ENCODE results near the gene IRF2BP2.

The IRF2BP2 gene

DNA sequence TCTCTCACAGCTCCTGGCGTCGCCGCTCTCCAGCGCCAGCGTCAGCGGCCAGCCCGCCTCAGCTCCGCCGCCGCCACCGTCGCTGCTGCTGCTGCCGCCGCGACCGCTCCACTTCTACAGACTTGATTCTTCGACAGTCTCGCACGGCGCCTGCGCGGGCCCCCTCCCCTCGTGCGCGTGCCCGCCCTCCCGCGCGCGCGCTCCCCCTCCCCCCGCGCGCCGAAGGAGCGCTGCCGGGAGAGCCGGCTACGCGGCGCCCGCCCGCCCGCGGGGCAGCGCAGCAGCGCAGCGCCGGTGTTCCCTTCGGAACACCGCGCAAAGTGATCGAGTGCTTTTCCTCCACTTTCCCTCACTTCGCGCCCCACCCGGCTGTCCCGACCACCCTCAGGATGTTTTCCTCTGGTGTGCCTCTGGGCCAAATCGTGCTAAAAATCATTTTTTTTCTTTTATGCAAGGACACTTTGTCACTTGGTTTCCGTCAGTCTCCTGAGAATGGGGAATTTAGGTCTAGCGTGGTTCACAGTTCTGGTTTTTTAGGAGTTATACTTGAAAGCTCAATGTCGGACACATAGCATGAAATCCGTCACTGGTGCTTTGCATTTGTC, at the start of gene IRF2BP2:
TSS of gene IRF2BP2 (minus strand) at position 118 of the 605 bp plus-strand sequence. CDS start 684 bp downstream, outside the sequence.
- peak within 1 kb of the TSS; percentile 100 for H3K27ac ChIP-seq
- no peak for TF ChIP-seq ZFX (IDR thresholded peaks at IDR 0.05; ENCODE audit: borderline replicate concordance)
- TF ChIP-seq, protein P1, sequence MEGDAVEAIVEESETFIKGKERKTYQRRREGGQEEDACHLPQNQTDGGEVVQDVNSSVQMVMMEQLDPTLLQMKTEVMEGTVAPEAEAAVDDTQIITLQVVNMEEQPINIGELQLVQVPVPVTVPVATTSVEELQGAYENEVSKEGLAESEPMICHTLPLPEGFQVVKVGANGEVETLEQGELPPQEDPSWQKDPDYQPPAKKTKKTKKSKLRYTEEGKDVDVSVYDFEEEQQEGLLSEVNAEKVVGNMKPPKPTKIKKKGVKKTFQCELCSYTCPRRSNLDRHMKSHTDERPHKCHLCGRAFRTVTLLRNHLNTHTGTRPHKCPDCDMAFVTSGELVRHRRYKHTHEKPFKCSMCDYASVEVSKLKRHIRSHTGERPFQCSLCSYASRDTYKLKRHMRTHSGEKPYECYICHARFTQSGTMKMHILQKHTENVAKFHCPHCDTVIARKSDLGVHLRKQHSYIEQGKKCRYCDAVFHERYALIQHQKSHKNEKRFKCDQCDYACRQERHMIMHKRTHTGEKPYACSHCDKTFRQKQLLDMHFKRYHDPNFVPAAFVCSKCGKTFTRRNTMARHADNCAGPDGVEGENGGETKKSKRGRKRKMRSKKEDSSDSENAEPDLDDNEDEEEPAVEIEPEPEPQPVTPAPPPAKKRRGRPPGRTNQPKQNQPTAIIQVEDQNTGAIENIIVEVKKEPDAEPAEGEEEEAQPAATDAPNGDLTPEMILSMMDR (IDR thresholded peaks at IDR 0.05) = no peak

DNA sequence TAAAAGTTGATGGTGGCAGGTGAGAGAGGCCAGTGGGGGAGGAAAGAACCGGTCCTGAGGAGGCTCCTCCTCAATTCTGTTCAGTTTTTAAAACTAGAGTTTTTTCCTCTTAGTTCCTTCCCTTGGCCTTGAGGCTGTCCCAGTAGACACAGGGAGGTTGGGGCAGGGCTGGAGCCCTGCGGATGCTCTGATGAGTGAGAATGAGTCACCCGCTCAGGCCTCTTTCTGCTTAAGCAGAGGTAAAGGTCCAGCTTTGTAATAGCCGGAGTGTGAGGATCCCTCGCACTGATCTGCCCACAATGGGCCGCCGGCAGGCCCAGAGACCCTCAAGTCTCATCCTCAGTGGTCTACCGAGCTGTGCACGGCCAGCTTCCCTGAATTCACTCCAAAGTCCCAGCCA, 49.6 kb upstream of the IRF2BP2 start:
- H3K27ac ChIP-seq = no peak overlapping the region
- TF ChIP-seq, protein P1 (IDR thresholded peaks at IDR 0.05) = no peak

DNA sequence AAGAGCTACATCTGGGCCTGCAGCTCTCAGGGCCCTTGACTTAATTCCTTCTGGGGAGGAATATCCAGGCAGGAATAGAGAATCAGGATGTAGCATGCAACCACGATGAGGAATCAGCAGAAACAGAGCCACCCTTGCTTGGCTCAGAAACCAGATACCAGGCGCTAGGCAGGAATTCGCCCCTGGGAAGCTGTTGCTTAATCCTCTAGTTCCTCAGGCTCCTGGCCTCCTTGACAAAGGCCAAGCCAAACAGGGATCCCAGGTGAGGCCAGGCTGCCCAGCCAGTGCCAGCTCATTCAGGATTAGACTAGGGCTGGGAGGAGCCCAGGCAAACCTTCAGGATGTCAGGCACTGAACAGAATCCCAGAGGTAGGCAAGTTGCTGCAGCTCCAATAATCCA, 48.2 kb upstream of the IRF2BP2 start:
- H3K27ac ChIP-seq = no peak overlapping the region
- TF ChIP-seq ZFX (IDR thresholded peaks at IDR 0.05; ENCODE audit: borderline replicate concordance) = no peak
- TF ChIP-seq, protein P1 (IDR thresholded peaks at IDR 0.05) = no peak

- no peak for TF ChIP-seq ZFX (IDR thresholded peaks at IDR 0.05; ENCODE audit: borderline replicate concordance)
- TF ChIP-seq, protein P1 (IDR thresholded peaks at IDR 0.05) = no peak
- H3K27ac ChIP-seq = no peak overlapping the region
Measured at GRCh38 chr1:234656944-234657654, 47.1 kb upstream of the IRF2BP2 start.

DNA sequence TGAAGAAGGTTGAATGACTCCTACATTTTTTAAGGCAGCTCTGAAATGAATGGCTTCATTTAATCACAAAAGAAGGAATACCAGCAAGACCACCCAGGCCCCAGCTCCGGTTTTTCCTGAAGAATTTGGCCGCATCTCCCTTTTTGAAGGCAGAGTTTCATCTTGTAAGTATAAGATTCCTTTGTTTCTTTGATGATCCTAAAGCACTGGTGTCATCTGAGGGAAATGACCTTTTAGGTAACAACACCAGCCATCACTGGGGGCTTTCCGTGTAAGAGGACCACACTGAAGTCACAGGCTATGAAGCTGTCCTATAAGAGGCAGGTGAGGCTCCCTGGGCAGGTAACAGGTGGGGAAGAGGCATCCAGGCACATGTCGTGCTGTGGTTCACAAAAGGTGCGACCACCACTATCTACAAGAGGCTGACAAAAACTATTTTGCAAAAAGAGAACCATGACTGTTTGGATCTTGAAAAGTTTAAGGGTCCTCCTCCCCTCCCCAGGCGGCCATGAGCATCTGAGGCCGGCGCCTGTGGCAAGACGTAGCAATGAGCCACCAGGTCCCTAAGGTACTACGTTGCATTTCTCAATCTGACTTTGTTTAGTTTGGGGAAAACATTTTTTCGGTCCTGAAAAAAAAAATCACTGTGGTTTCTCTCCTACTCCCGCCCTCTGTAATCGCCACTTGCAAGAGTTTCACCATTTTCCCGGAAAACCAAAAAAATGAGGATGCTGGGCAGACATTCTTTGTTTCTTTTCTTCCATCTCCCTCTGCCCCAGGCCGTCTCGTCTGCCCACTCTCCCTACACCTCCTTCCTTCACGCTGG, 46.3 kb upstream of the IRF2BP2 start:
- no peak overlapping the region for H3K27ac ChIP-seq
- TF ChIP-seq ZFX (IDR thresholded peaks at IDR 0.05; ENCODE audit: borderline replicate concordance) = no peak
- TF ChIP-seq, protein P1 (IDR thresholded peaks at IDR 0.05) = no peak

DNA sequence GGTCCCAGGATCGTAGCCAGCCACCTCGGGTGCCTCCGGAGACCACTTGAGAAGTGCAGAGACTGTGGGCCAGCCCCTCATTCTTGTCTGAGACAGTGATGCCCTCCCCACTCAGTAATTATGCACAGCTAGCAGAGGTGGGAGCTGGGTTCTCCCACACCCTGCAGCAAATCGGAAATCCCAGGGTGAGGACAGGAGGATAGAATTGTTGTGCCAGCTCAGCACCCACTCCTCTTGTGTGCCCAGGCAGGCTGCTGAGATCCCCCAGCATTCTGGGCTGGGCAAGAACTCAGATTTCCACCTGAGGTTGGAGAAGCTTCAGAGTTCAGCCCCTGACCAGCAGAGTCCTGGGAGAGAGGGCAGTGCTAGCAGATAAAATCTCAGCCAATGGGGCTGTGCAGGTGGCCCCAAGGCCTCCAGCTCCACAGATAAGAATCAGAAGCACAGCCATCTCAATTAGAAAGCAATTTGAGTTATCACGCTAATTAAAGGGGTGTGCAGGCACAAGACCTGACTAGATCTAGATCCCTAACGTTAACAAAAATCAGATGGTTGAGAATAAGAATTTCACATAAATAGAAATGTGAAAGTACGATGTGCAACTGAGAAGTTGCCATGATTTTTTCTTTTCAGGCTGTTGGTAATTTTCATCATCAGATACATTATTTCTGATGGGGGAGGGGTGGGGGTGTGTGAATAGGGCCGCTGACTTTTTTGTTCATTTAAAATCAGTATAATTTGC, 45.5 kb upstream of the IRF2BP2 start:
- TF ChIP-seq, protein P1 (IDR thresholded peaks at IDR 0.05) = no peak
- no peak for TF ChIP-seq ZFX (IDR thresholded peaks at IDR 0.05; ENCODE audit: borderline replicate concordance)
- H3K27ac ChIP-seq = no peak overlapping the region
